Left ventricle myocardium inferior (tissue), 1 donor: ENCODE data around the gene FAT1. TPM values are rescaled to one million over a fixed set of nuclear protein-coding genes. Genes with fewer than 3 reads are reported as not detected.

Experiments used
- DNase-seq: peaks from one replicate; pipeline ENCODE4 v3.0.0-alpha.2; 2020
- H3K27ac ChIP-seq: fragments of 200-600 bp; replicated peaks from 2 replicates; pipeline ENCODE4 v1.8.0; 2021
- H3K27me3 ChIP-seq: fragments of 200-600 bp; 2 replicates; pipeline ENCODE4 v1.8.0; 2021; ENCODE audit warnings: low read depth
- H3K36me3 ChIP-seq: fragments of 200-600 bp; 2 replicates; pipeline ENCODE4 v1.8.0; 2021
- H3K4me1 ChIP-seq: fragments of 200-600 bp; 2 replicates; pipeline ENCODE4 v1.8.0; 2021
- H3K4me3 ChIP-seq: fragments of 200-600 bp; 2 replicates; pipeline ENCODE4 v1.8.0; 2021; ENCODE audit warnings: mild to moderate bottlenecking, moderate library complexity
- H3K9me3 ChIP-seq: fragments of 200-600 bp; replicated peaks from 2 replicates; pipeline ENCODE4 v1.8.0; 2021
- CTCF ChIP-seq: fragments of 200-600 bp; IDR thresholded peaks from 2 replicates; pipeline ENCODE4 v1.8.0; 2021; ENCODE audit warnings: antibody characterized with exemption, mild to moderate bottlenecking, borderline replicate concordance
- intact Hi-C: fragments of 100-400 bp; cut with micrococcal nuclease; formaldehyde crosslinking; loops from one replicate; pipeline ENCODE4 v1.11.0; 2022
- total RNA-seq: library from RNA; stranded (reverse); fragmentation: NEBNext Ultra II Directional; extraction: Animal tissue kit (Norgen Biotek cat#: 25700); gene quantifications from one replicate; pipeline ENCODE4 v1.2.1, GENCODE V29; 2021
- donor health status: DM: no; HTN: yes; CAD: no; lungs with severe emphysema.

FAT1 gene
- total RNA-seq, 1 donor from 2014 or later: 59.1 TPM

DNA sequence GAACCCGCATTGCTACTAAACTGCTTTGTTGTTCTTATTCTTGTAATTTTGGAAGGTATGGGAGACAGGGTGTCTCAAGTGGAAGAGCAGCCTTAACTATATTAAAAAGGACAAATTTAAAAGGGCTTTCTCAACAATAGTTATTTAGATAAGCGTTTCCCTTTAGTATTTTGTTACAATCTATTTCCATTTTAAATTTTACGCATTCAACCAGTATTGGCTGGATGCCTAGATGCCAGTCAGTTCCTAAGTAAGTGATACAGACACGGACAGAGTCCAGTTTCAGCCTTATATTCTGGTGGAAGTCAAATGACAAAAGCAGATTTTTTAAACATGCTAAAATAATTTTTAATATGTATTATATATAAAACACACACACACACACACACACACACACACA is 28.3 kb downstream of the FAT1 start:
- Histone ChIP-seq H3K27me3 (no peaks in the 10 kb centered on the region), H3K4me3 (no peak overlapping the region), H3K36me3 (no peaks in the 10 kb centered on the region), H3K4me1 (peaks cover 52% of the 10 kb centered on the region), H3K9me3 (no peaks in the 10 kb centered on the region), H3K27ac (peak overlapping the region; percentile 77)
- DNase-seq: no peak
- intact Hi-C loops: no loop called here
- no peak for TF ChIP-seq CTCF

DNA sequence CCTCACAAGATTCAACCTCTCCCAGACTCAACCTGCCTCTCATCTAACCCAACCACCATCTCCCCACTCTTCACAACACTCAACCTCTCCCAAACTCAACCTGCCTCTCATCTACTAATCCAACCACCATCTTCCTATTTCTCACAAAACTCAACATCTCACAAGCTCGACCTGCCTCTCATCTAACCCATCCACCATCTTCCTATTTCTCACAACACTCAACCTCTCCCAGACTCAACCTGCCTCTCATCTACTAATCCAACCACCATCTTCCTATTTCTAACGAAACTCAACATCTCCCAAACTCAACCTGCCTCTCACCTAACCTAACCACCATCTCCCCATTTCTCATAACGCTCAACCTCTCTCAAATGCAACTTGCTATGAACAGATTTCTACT is 29.8 kb downstream of the FAT1 start:
- no peaks in the 10 kb centered on the region for H3K27me3 ChIP-seq
- H3K27ac ChIP-seq: peak overlapping the region; percentile 77
- no peak overlapping the region for H3K4me3 ChIP-seq
- no peak for DNase-seq
- intact Hi-C loops: no loop called here
- no peaks in the 10 kb centered on the region for H3K36me3 ChIP-seq
- TF ChIP-seq CTCF: no peak
- no peaks in the 10 kb centered on the region for H3K9me3 ChIP-seq
- H3K4me1 ChIP-seq: peaks cover 51% of the 10 kb centered on the region

DNA sequence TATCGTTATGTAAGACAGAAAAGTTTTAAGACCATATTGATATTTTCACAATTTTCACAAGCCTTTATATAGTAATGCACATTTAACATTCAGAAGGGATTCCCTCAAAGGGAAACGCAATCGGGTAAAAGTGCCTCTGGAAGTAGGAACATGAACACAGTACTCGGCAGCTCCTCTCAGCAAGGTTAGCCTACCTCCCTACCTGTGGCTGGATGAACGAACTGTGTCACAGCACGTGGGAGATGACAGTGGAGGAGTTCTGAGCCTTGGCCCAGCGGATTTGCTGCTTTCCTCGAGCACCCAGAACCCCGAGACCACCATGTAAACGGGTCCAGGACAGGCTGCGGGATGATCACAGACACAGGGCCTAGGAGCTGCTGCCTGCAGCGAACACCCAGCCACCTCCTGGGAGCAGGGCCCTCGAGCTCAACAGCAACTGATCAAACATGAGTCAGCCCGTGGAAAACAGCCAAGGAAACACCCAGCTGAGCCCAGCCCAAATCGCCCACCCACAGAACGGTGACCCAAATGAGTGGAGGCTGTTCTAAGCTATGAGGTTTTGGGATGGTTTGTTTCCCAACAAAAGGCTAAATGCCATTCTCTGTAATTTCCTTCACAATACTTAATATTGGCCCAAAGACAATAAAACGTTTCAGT is 30.4 kb downstream of the FAT1 start:
- no peak for TF ChIP-seq CTCF
- peak overlapping the region; percentile 77 for H3K27ac ChIP-seq
- H3K4me3 ChIP-seq: no peak overlapping the region
- H3K36me3 ChIP-seq: no peaks in the 10 kb centered on the region
- intact Hi-C loops: no loop called here
- DNase-seq: peak; percentile 45
- H3K4me1 ChIP-seq: peaks cover 57% of the 10 kb centered on the region
- H3K27me3 ChIP-seq: no peaks in the 10 kb centered on the region
- no peaks in the 10 kb centered on the region for H3K9me3 ChIP-seq

- peaks cover 69% of the 10 kb centered on the region for H3K4me1 ChIP-seq
- H3K36me3 ChIP-seq: no peaks in the 10 kb centered on the region
- no peak overlapping the region for H3K4me3 ChIP-seq
- no peaks in the 10 kb centered on the region for H3K9me3 ChIP-seq
- no peak for TF ChIP-seq CTCF
- no peak for DNase-seq
- H3K27ac ChIP-seq: no peak overlapping the region
- no peaks in the 10 kb centered on the region for H3K27me3 ChIP-seq
- intact Hi-C loops: no loop called here
Observed at GRCh38 chr4:186691396-186691795, 32.3 kb downstream of the FAT1 start.

DNA sequence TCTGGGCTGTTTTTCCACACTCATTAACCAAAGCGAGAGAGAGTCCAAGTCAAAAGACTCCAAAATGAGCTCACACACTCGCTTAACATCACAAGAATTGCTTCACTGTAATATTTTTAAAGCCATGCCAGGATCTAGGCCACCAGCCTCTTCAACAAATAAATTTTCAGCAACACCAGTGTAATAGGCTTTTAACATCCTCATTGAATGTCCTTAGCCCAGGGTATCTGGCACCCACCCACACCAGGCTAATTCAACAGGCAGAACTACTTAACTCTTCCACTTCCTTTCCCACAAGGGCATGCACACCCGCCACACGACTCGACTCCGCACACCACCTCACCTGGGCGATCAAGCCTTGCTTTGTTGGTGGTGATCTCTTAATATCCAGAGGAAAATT is 34.2 kb downstream of the FAT1 start:
- Histone ChIP-seq H3K4me1 (peaks cover 70% of the 10 kb centered on the region), H3K36me3 (no peaks in the 10 kb centered on the region), H3K4me3 (no peak overlapping the region), H3K9me3 (no peaks in the 10 kb centered on the region), H3K27ac (peak overlapping the region; percentile 4), H3K27me3 (no peaks in the 10 kb centered on the region)
- no peak for DNase-seq
- TF ChIP-seq CTCF: no peak
- intact Hi-C loops: no loop called here
